Jurkat, Clone E6-1 (cell line): ENCODE data around the gene SPRED2.

Experiments used
- DNase-seq: peaks from one replicate; pipeline ENCODE4 v3.0.0-alpha.2; 2011; ENCODE audit warnings: low read depth, low spot score
- H3K4me3 ChIP-seq: 2 replicates; pipeline ENCODE4 v1.5.1; 2011; ENCODE audit warnings: mild to moderate bottlenecking, low read length, control low read depth, moderate library complexity

Gene SPRED2

DNA sequence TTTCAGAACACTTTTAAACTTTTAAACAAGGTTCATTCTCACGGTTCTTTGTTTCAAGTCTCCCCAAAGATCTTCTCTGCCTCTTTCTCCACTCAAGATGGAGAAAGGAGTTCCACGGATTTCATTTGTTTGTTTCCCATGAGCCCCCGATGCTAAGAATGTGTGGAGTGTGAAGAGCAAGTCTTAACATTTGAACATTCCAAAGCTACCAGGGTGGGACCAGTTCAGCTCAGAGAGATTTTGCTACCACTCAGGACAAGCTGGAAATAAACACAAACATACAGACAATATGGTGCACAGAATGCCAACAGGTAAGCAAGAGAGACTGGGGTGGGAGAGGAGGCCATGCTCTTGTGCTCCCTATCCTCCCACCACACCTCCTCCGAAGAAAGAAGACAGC, 56.7 kb downstream of the SPRED2 start:
- H3K4me3 ChIP-seq = no peak overlapping the region
- no peak for DNase-seq

DNA sequence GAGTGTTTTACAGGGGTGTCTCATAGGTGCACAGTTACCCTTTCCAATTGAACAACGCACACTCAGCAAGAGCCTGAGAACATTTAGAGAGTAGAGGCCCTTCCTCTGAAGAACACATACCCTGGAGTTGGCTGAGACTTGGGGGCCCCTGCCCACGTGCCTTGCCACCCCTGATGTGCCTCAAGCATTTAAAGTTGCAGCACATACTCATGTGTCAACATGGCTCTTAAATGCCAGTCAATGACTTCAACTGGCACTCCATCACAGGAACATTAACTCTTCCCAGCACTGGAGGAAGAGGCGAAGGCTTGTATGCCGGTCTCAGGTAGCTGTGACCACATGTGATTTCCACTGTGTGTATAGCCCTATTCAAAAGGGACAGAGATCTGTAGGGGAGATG, 57.4 kb downstream of the SPRED2 start:
- H3K4me3 ChIP-seq = no peak overlapping the region
- no peak for DNase-seq

DNA sequence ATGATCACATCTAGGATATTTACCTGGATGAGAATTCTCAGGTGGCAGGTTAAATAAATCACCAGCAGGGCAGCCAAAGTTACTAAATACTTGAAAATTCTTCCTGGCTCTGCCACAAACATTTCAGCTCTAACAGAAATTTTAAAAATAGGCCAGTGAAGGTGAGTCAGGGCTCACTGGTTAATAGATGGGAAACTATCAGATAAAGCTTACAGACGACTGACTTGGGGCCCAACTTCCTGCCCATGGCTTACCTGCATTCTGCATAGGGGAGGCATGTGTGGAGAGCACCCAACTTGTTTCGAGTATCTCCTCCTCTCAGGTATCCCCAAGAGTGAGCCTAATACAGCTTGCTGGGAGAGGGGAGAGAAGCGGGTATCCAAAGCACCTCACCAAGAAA, 57.8 kb downstream of the SPRED2 start:
- H3K4me3 ChIP-seq = no peak overlapping the region
- no peak for DNase-seq

DNA sequence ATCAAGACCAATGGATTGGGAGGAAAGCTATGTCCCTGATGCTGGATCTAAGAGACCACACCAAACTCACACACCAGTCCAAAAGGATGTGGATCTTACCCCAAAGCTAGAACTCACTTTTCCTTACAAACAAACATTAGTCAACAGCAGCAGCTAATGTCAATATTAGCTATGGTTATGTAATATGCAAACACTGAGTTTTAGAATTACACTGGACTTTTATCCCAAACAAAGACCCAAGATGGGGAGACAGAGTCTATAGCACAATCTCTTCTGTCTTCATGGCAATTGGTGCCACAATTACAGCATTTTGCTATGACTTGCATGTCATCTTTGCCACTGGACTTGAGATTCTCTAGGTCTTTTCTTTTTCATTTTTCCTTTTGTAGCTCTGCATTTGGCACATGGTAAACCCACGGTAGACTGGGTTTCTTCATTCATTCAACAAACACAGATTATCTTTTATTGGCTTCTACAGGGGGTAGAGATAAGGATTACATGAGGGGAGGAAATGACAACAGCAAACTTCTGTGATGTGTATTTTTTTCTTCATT, 59.0 kb downstream of the SPRED2 start:
- no peak for DNase-seq
- H3K4me3 ChIP-seq = no peak overlapping the region

DNA sequence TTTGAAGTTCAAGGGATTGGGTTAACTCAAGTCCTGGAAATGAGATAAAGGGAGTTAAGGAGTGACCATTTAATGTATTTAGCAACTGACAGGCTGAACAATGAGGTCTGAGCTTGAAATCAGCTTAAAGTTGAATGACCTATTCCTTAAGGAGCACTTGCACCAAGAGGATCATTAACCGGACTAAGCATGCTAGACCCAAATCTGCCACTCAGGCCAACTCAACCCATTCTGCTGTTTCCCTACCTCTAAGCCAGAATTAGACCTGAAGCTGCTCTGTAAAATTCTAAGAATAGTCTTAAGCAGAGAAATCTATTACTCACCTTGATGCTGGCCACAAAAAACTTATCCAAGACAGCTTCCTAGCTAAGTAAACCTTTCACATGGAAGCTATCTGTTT, 59.8 kb downstream of the SPRED2 start:
- DNase-seq = no peak
- no peak overlapping the region for H3K4me3 ChIP-seq

DNA sequence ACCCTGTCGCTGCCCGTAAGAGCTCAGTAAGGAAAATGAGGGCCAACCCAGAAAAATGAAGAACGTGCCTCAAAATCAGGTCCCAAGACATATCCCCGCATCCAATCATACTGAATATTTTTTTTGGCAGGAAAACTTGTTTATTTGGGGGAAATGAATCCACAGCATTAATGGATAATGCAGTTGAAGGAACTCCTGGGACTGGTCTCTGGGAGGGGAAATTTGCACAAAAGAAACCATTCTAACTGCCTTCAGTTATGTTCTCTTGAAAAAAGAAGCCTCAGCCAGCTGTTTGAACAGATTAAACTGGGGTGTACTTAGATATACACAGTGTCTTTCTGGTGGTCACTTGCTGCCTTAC, 61.3 kb downstream of the SPRED2 start:
- no peak overlapping the region for H3K4me3 ChIP-seq
- DNase-seq = no peak

DNA sequence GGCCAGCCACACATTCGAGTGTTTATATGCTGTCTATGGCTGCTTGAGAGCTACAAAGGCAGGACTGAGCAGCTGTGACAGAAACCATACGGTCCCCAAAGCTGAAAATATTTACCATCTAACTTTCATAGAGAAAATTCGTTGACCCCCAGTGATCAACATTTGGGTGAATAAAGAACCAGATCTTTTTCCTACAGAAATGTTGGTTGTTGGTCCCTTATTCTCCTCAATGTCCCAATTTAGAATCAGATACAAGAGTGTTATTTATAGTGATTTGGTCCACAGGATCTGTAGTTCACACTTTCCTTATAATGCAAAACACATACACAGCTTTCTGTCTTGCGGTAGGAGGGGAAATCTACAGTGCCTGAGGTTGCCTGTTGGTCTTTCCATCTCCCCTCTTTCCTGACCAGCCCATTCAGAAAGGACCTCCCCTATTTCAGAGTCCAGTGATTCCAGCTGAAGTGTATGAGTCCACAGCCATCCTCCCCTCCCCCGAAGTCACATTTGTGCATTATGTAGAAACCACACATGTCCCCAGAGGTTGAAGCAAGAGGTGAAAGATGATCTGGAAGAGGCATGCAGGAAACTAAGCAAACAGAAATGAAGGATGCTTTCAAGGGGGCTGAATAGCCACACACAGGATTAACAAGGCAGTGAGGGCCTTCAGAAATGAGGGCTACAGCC, 61.9 kb downstream of the SPRED2 start:
- no peak for DNase-seq
- H3K4me3 ChIP-seq = no peak overlapping the region

DNA sequence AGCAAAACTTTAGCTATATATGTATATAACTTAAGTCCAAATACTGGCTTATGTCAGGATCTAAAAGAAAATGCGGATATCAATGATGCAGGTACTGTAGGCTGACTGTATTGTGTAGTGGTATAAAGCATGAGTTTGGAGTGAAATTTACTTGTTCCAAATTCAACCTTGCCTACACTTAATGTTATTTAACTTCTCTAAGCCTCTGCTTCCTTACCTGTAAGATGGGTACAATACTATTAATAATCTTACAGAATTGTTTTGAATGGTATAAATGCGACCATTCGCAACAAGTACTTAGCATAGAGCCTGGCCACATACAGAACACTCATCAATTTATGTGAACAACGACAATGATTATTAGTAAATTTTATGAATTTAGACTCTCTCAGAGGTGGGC, 62.4 kb downstream of the SPRED2 start:
- H3K4me3 ChIP-seq = no peak overlapping the region
- no peak for DNase-seq

DNA sequence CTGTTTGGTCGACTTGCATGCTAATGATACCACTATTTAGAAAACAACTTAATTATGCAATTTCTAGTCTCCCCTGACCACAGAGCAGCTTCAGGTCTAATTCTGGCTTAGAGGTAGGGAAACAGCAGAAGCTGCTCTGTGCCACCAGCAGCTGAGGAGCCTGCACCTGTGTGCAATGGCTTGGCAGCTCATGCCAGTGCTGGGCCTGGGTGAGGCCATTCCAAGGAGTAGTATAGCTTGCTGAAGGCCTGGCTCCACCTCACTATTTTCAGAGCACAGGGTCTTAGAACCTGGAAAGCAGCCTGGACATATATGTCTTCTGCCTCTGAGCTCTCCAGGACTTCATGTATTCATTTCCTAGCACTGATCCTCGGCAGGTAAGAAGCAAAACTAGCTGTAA, 62.8 kb downstream of the SPRED2 start:
- no peak for DNase-seq
- H3K4me3 ChIP-seq = no peak overlapping the region

DNA sequence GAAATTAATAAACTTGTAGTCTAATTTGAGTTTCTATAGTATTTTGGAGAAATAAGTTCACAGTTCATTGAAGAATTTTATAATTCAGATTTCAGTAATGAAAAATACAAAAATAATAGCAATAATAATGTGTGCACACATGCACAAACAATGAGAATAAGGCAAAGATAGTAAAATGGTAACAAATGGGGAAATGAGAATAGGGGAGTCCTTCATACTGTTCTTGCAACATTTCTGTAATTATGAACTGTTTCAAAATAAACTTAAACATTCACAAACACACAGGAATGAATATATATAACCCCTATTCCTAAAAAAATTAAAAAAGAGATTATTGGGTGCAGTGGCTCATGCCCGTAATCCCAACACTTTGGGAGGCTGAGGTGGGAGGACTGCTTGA, 63.9 kb downstream of the SPRED2 start:
- no peak for DNase-seq
- H3K4me3 ChIP-seq = no peak overlapping the region

DNA sequence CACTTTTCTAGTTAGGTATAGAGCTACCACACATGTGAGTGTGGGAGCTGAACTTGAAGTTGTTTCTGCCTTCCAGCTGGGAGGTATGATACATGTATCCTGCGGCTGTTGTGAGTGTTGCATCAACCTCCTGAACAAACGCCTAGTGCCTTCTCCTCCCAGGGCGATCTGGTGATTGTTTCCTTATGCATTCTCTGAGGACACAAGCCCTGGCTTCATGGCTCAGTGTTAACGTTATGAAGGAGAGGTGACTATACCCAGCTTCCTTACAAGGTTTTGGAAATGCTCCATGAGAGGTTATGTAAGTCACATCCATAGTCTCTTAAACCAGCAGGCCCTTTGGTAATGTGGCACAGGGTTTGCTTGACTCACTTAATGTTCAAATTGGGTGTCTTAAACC, 64.9 kb downstream of the SPRED2 start:
- no peak for DNase-seq

DNA sequence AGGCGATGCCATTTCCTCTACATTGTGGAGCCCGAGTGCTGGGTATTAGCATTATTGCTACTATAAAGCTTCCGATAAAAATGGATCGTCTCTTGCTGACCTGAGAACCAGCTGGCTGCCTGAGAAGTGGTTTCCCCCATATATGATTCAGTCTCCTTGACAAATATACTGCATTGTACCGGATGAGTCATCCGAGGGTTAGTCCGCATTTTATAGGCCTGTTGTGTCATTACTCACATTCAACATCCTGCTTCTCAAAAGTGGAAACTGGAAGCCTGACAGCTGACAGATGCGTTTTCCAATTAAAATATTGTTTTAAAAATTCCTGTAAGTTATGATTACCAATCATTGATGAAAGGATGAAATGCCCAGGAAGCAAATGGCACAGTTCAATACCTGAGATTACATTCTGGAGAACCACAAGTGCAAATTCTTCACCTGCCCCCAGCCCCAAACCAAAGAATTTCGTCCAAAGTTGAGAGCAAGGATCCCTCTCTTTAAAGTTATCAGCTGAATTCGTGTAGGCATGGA, 65.7 kb downstream of the SPRED2 start:
- H3K4me3 ChIP-seq = no peak overlapping the region
- DNase-seq = no peak

More for the DNA sequence above, 64.9 kb downstream of the SPRED2 start:
- H3K4me3 ChIP-seq = no peak overlapping the region

DNA sequence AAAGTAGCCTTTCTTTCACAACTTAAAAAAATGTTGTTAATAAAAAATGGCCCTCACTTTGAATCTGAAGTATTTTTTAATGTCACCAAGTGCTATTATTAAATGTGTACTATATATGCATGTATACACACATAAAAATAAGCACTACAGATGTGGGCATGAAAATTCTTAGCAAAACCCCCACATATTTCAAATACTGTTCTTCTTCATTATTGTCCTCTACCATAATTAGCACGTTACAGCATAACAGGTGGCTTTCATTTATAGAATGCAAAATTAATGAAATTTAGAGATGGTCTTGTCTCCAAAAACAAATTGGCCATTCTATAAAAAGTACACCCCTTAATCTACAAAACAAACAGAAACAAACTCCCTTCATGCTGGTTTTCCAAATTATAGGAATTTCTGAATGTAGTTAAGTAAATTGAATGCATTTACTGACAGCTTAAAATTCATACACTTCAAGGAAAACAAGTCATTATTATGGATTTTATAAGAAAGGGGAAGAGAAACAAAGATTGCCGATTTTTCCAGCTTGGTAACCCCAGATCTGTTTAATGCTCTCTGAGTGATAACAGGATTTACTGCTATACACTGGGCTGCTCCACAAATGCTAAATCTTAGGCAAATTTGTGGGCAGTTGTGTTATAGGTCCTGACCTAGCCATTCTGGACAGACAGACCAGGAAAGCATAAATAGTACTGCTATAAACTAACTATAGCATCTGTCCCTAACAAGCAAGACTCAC, 67.2 kb downstream of the SPRED2 start:
- H3K4me3 ChIP-seq = no peak overlapping the region

DNA sequence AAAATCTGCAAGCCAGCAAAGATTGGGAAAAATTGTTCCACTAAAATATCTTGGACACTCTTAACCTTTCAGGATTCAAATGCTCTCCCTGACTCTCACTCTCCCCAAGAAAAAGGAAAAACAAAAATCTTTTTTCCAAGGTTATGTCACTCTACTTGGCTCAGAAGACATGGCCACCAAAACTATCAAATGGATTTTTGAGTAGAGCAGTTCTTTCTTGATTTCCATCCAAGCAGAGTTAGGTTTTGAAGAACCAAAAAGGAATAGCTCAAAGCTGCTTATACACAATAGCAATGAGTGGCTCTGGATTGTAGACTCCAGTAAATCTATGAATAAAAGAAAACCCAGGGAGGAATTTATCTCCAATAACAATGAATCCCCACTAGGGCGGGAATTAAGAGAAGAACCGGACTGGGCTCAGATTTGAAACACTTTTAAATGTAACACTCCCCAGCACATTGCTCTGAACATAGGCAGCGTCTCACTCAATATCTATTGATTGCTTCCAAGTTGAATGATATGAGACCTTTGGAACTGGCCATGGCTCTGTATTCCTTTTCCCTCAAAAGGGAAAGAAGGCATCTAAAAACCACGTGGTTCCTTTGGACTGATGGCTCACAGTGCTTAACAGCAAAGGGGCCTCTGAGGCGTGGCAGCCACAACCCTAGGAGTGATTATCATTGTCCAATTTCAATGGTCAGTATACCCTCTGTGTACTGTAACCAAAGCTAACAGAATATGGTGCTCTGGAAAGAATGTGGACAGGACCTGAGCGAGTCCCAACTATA, 68.3 kb downstream of the SPRED2 start:
- no peak overlapping the region for H3K4me3 ChIP-seq
- DNase-seq = no peak

More for the DNA sequence above, 67.2 kb downstream of the SPRED2 start:
- DNase-seq = no peak

DNA sequence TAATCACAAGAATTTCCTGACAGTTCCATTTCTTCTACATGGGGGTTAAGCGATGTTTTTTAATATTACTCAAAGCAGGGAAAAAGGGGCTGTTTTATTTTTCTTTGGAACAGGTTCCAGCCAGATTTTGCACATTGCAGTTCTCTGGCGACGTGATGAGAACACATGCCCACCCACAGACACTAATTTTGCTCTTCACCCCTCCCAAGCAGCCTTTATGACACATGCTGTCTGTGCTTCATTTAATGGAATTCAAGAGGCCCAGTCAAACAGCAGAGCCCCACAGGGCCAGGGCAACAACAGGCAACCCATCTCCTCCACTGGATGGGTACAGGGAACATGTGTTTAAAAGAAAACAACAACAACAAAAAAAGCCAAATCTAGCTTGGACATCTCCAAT, 70.8 kb downstream of the SPRED2 start:
- no peak for DNase-seq
- H3K4me3 ChIP-seq = no peak overlapping the region

DNA sequence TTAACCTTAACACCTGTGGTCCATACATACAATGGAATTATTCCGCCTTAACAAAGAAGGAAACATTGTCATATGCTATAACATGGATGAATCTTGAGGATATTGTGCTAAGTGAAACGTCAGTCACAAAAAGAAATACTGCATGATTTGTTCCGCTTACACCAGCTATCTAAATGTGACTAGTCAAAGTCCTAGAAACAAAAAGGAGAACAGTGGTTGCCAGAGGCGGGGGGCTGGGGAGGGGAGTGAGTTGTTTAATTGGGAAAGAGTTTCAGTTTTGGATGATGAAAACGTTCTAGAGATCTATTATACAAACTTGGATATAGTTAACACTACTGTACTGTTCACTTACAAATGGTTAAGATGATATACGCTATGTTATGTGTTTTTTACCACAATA, 72.0 kb downstream of the SPRED2 start:
- no peak for DNase-seq
- H3K4me3 ChIP-seq = no peak overlapping the region

DNA sequence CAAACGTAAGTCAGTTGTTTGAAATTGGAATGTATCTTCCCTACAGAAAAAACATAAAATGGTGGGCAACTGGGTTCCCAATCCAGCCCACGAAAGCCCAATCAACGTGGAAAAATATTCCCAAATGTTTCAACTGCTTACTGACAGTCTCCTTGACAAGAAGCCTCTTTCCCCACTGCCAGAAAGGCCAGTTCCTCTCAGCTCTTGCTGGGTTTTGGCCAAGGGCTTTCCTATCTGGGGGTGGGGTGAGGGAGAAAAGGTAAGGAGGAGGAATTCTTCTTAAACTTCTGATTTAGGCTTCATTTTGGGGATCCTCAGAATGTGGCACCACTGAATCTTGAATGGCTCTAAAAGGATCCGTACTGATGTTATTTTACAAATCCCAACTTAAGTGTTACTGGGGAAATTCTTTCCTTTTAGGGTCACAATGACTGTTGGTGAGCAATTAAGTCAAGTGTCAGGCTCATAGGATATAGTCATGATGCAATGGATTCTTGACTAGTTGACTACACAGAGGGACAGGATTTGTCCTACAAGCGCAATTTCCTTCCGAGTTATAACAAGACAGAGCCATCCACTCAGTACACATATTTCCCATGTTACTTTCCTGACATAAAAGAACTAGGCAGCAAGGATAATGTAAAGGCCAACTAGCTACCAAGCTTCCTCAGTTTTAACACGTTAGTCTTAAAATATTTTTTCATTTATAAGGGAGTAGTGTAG, 73.6 kb downstream of the SPRED2 start:
- no peak for DNase-seq
- no peak overlapping the region for H3K4me3 ChIP-seq

DNA sequence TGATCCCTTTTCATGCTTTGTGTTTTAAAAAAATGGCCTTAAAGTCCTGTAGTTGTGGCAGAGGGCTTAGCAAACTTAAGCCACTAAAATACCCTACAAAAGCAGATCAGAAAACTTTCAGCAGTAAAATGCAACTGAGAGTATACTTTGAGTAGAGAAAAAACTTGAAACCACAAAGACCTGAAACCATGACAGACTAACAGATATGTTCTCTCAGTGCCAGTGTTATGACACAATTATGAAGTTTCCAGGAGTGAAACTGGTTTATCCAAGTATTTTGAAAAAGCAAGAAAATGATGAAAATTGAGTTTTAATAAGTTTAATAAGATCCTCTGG, 74.5 kb downstream of the SPRED2 start:
- DNase-seq = no peak
- H3K4me3 ChIP-seq = no peak overlapping the region
